ENCODE results near the gene WHRN.

The WHRN gene

DNA sequence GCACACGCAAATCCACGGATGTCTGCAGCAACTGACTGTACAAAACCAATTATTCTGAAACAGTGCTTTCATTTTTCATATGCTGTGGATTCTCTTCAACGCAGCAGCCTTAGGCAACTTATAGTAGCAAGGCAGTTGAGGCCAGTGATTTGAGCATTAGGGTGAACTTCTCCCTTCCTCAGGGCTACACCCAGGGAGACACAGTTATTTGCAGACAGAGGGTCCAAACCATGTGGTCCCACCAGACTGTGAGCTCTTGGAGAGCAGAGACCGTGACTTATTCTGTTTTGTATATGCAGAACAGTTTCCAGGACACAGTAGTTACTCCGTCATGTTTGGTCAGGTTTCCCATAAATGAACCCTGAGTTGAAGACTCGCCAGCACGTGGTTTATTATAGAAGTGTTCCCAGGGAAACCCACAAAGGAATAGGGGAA lies 19.0 kb upstream of the WHRN start:
- Mint-ChIP-seq H3K4me3 (no peak overlapping the region), H3K4me1 (no peaks in the 10 kb centered on the region), H3K27ac (no peak overlapping the region), H3K36me3 (ENCODE audit: low read depth) (no peaks in the 10 kb centered on the region), H3K27me3 (peaks cover 10% of the 10 kb centered on the region), H3K9me3 (no peaks in the 10 kb centered on the region)
- DNase-seq (no peak), ATAC-seq (no peak)

DNA sequence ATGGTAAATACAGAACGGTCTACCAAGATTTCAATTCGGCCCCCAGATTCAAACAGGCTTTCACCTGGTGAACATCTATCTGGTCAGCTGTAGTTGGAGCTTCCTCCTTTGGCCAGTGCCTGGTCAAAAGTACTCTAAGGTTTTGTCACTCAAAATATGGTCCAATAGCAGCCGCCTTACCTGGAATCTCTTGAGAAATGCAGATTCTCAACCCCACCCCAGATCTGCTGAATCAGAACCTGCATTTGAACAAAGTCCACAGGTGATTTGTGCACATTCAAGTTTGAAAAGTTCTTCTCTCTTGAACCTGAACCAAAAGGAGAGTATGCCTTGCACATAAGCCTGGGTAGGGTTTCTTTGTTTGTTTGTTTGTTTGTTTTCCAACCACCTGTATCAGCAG lies 17.6 kb upstream of the WHRN start:
- no peaks in the 10 kb centered on the region for H3K36me3 Mint-ChIP-seq (ENCODE audit: low read depth)
- H3K27me3 Mint-ChIP-seq: peaks cover 10% of the 10 kb centered on the region
- ATAC-seq (no peak), DNase-seq (no peak)
- H3K27ac Mint-ChIP-seq: no peak overlapping the region
- no peak overlapping the region for H3K4me3 Mint-ChIP-seq
- H3K4me1 Mint-ChIP-seq: peaks cover 4% of the 10 kb centered on the region
- H3K9me3 Mint-ChIP-seq: no peaks in the 10 kb centered on the region

DNA sequence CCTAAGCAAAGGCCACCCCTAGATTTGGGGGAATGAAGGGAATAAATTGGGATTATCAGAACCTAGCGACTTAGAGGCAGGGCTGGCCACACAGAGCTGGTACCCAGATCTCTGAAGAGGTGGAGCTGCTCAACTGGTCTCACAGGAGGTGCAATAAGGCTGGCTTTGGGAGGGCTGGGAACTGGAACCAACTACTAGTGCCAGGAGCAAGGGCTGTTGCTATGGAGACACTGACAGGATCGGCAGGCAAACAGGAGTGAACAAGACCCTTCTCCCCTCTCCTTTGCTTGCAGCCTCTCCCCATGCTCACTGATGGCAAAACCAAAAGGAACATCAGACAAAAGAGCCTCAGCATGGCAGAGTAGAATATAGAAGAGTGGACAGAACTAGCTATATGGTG lies 17.0 kb upstream of the WHRN start:
- H3K4me1 Mint-ChIP-seq: peaks cover 4% of the 10 kb centered on the region
- no peak overlapping the region for H3K4me3 Mint-ChIP-seq
- ATAC-seq (no peak), DNase-seq (no peak)
- H3K9me3 Mint-ChIP-seq: no peaks in the 10 kb centered on the region
- H3K36me3 Mint-ChIP-seq (ENCODE audit: low read depth): no peaks in the 10 kb centered on the region
- H3K27ac Mint-ChIP-seq: no peak overlapping the region
- H3K27me3 Mint-ChIP-seq: peaks cover 10% of the 10 kb centered on the region

DNA sequence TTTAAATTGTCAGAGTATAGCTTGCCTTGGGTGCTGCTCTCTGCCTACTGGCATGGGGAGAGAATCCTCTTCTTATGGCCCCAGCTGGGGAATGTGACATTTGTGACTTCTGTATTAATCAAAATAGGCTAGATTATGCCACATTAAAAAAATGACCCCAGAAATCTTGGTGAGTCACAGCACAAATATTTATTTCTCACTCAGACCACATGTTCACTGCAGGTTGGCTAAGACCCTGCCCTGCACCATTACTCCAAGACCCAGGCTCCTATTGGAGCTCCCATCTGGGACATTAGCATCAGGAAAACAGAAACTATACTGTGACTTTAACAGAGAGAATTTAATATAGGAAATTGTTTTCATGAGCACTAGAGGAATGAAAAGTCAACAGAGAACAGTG lies 16.6 kb upstream of the WHRN start:
- H3K4me1 Mint-ChIP-seq: peaks cover 4% of the 10 kb centered on the region
- H3K4me3 Mint-ChIP-seq: no peak overlapping the region
- no peaks in the 10 kb centered on the region for H3K9me3 Mint-ChIP-seq
- peaks cover 11% of the 10 kb centered on the region for H3K27me3 Mint-ChIP-seq
- DNase-seq: no peak
- H3K36me3 Mint-ChIP-seq (ENCODE audit: low read depth): no peaks in the 10 kb centered on the region
- no peak overlapping the region for H3K27ac Mint-ChIP-seq
- ATAC-seq: no peak

DNA sequence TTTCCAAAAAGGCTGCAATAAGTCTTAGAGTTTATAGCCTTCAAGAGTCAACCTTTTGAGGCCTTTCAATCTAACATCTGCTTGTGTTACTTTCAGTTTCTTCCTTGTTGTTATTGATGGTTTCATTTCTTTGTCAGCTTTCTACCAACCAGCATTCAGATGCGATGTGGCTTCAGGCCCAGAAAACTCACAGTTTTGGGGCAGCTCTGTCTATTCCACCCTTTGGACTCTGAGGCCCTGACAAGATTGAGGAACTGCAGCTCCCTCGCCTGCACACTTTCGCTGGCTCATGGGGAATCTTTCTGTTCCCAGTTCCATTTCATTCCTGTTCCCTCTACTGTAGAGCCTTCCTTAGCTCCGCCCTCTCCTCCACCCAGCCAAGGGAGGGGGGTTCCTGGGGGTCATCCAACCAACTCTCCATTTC lies 13.3 kb upstream of the WHRN start:
- Mint-ChIP-seq H3K4me1 (peaks cover 11% of the 10 kb centered on the region), H3K9me3 (no peaks in the 10 kb centered on the region), H3K27ac (no peak overlapping the region), H3K4me3 (no peak overlapping the region), H3K27me3 (peaks cover 8% of the 10 kb centered on the region), H3K36me3 (ENCODE audit: low read depth) (no peaks in the 10 kb centered on the region)
- DNase-seq (no peak), ATAC-seq (no peak)

DNA sequence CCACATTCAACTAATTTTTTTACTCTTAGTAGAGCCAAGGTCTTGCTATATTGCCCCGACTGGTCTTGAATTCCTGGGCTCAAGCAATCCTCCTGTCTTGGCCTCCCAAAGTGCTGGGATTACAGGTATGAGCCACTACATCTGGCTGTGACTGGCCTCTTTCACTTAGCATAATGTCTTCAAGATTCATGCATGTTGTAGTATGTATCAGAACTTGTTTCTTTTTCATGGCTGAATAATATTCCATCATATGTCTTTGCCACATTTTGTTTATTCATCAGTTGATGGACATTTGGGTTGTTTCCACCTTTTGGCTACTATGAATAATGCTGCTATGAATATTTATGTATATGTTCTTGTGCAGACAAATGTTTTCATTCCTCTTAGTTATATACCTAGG lies 12.8 kb upstream of the WHRN start:
- Mint-ChIP-seq H3K36me3 (ENCODE audit: low read depth) (no peaks in the 10 kb centered on the region), H3K9me3 (no peaks in the 10 kb centered on the region), H3K4me1 (peaks cover 16% of the 10 kb centered on the region), H3K4me3 (no peak overlapping the region), H3K27ac (no peak overlapping the region), H3K27me3 (peaks cover 6% of the 10 kb centered on the region)
- DNase-seq: no peak
- no peak for ATAC-seq

DNA sequence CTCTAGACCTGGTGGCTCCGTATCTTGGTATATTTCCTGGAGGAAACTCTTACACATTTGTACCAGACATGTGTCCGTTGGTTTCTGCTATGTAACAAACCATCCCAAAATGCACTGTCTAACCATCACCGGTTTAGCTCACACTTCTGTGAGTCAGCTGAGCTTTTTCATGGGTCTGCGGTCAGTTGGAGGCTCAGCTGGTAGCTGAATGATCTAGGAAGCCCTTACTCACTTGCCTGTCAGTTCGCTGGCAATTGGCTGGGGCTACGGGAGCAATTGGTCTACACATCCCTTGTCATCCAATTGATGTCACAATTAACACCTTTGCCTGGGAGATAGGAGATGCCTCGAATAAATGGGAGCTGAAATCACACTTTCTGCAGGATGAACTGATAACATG lies 11.6 kb upstream of the WHRN start:
- Mint-ChIP-seq H3K4me1 (peaks cover 24% of the 10 kb centered on the region), H3K36me3 (ENCODE audit: low read depth) (no peaks in the 10 kb centered on the region), H3K27me3 (peaks cover 5% of the 10 kb centered on the region), H3K27ac (no peak overlapping the region), H3K9me3 (no peaks in the 10 kb centered on the region), H3K4me3 (no peak overlapping the region)
- no peak for DNase-seq
- peak; percentile 47 for ATAC-seq

DNA sequence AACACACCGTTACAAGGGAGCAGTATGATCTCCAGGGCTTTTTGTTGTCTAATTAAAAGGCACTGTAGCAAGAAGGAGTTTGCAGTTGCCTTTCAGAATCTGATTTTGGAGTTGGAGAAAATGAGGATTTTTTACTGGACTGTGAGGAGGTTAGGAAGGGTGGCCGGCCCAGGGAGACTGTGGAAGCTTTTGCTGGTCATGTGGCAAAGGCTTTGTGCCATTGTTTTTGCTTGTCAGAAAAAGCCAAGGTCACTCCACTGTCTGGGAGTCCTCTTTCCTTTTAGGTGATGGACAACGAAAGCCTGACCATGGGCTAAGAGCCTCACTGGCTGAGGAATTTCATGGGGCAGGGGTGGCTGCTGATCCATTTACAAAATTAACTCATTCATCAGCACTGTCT lies 10.3 kb upstream of the WHRN start:
- H3K4me3 Mint-ChIP-seq: no peak overlapping the region
- no peak for ATAC-seq
- no peaks in the 10 kb centered on the region for H3K9me3 Mint-ChIP-seq
- DNase-seq: no peak
- H3K36me3 Mint-ChIP-seq (ENCODE audit: low read depth): no peaks in the 10 kb centered on the region
- H3K27ac Mint-ChIP-seq: no peak overlapping the region
- peaks cover 9% of the 10 kb centered on the region for H3K27me3 Mint-ChIP-seq
- H3K4me1 Mint-ChIP-seq: peaks cover 24% of the 10 kb centered on the region

DNA sequence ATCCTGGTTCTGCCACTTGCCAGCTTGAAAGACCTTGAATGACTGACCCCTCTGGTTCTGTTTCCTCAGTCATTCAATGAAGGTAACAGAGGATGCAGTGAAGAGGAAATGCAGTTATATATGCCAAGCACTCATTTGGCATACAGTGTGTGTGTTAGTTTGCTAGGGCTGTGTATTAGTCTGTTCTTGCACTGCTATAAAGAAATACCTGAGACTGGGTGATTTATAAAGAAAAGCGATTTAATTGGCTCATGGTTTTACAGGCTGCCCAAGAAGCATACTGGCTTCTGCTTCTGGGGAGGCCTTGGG lies 8.6 kb upstream of the WHRN start:
- Mint-ChIP-seq H3K36me3 (ENCODE audit: low read depth) (no peaks in the 10 kb centered on the region), H3K4me3 (no peak overlapping the region)
- ATAC-seq: no peak

DNA sequence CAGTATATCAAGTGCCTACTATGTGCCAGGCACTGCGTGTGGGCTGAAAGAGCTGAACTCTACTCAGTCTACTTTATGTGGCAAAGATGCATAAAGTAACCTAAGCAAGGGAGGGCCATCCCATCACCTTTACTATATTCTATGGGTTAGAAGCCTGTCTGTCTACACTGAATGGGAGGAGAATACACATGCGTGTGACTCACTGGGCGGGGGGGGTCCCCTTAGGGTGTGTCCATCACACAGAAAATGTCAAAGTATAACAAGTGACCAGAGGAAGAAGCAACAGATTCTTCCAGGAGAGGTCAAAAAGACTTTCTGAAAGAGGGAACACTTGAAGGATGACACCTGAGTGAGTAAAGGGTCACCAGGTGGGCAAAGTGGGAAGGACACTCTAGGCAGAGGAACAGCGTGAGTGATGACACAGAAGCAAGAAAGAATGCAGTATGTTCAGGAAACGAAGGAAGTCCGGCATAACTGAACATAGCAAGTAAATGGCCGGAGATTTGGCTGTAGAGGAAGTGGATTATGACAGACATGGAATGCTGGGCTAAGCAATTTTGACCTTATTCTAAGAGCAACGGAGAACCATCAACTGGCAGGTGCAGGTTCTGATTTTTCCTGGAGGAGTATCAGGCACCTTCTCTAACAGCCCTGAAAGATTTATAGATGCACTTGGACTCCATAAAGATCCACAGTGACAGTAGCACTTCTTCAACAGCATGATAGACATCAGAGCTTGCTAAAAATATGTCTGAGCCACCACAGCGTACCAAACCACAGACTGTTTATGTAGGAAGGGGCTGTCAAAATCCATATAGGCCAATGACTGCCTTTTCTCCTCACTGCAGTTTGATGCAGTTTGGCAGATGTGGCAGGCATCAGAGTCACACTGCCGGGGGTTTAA lies 8.0 kb upstream of the WHRN start:
- peaks cover 20% of the 10 kb centered on the region for H3K4me1 Mint-ChIP-seq
- DNase-seq (no peak), ATAC-seq (peak; percentile 31)
- H3K27me3 Mint-ChIP-seq: peaks cover 10% of the 10 kb centered on the region
- H3K9me3 Mint-ChIP-seq: no peaks in the 10 kb centered on the region
- no peak overlapping the region for H3K4me3 Mint-ChIP-seq
- H3K27ac Mint-ChIP-seq: no peak overlapping the region
- no peaks in the 10 kb centered on the region for H3K36me3 Mint-ChIP-seq (ENCODE audit: low read depth)

More for the DNA sequence above, 8.6 kb upstream of the WHRN start:
- H3K9me3 Mint-ChIP-seq: no peaks in the 10 kb centered on the region
- no peak for DNase-seq
- peaks cover 10% of the 10 kb centered on the region for H3K27me3 Mint-ChIP-seq
- no peak overlapping the region for H3K27ac Mint-ChIP-seq
- peaks cover 24% of the 10 kb centered on the region for H3K4me1 Mint-ChIP-seq

DNA sequence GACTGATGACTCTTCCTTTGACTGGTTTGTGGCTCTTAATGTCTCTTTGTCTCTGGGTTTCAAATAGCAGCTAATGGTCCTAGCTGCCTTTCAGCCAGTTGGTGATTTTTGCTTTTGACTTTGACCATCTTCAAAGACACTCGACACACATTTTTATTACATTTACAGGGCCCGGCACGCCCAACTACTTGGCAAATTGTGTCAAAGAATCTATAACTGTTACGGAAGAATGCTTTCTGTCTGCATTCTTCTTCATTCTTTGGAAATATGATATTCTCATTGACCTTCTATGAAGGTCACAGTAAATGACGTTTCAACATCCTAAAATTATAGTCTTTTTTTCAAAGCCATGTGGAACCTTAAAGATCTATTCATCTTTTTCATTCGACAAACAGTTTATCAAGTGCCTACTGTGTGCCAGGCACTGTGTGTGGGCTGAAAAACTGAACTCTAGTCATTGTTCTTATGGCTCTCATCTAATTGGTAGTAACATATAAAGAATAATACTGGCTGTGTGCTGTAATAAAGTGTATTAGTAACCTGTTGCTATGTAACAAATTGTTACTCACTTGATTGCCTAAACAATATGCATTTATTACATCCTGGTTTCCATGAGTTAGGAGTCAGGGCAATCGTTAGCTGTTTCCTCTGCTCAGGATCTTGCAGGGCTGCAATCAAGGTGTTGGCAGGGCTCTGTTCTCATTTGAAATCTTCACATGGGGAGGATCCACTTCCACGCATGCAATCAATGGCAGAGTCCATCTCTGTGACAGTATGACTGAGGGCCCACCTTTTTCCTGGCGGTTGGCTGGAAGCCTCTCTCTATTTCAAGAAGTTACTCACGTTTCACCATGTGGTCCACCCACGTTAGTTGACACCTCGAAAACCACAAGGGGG lies 7.0 kb upstream of the WHRN start:
- Mint-ChIP-seq H3K27ac (no peak overlapping the region), H3K36me3 (ENCODE audit: low read depth) (no peaks in the 10 kb centered on the region), H3K9me3 (no peaks in the 10 kb centered on the region), H3K27me3 (peaks cover 13% of the 10 kb centered on the region), H3K4me3 (no peak overlapping the region), H3K4me1 (peaks cover 20% of the 10 kb centered on the region)
- ATAC-seq (no peak), DNase-seq (no peak)

DNA sequence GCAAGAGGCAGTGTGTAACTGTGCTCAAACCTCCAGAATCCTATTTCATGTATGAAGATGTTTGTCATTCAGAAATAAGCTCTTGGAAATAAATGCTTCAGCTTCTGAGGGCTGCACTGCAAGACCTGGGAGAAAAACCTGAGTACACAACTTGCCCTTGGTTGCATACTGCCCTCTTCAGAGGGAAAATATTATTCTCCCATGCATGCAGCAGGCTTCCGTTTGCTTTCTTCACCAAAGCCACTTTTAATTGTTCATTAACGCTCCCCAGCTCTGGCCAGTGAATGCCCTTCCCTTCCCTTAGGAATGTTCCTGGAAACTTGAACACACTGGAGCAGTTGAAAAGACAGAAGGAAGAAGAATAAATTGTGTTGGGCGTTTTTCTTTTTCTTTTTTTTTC lies 2.5 kb upstream of the WHRN start:
- H3K9me3 Mint-ChIP-seq: no peaks in the 10 kb centered on the region
- H3K4me3 Mint-ChIP-seq: no peak overlapping the region
- no peaks in the 10 kb centered on the region for H3K36me3 Mint-ChIP-seq (ENCODE audit: low read depth)
- no peak overlapping the region for H3K27ac Mint-ChIP-seq
- H3K27me3 Mint-ChIP-seq: peaks cover 22% of the 10 kb centered on the region
- ATAC-seq (no peak), DNase-seq (no peak)
- peaks cover 29% of the 10 kb centered on the region for H3K4me1 Mint-ChIP-seq

DNA sequence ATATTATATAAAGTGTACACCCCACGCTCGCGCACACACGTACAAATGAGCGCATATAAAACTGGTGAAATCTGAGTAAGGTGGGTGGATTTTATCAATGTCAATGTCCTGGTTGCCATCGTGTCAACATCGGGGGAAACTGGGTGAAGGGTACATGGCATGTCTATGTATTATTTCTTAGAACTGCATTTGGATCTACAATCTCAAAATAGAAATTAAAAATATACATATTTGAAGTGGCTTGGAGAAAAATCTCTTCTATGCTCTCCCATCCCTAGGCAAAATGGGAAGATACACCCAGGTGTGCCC lies 763 bp upstream of the WHRN start:
- Mint-ChIP-seq H3K27me3 (peaks cover 18% of the 10 kb centered on the region), H3K9me3 (no peaks in the 10 kb centered on the region), H3K27ac (peak overlapping the region; percentile 42), H3K36me3 (ENCODE audit: low read depth) (no peaks in the 10 kb centered on the region), H3K4me3 (peak overlapping the region; percentile 80), H3K4me1 (peaks cover 36% of the 10 kb centered on the region)
- DNase-seq: no peak
- no peak for ATAC-seq

DNA sequence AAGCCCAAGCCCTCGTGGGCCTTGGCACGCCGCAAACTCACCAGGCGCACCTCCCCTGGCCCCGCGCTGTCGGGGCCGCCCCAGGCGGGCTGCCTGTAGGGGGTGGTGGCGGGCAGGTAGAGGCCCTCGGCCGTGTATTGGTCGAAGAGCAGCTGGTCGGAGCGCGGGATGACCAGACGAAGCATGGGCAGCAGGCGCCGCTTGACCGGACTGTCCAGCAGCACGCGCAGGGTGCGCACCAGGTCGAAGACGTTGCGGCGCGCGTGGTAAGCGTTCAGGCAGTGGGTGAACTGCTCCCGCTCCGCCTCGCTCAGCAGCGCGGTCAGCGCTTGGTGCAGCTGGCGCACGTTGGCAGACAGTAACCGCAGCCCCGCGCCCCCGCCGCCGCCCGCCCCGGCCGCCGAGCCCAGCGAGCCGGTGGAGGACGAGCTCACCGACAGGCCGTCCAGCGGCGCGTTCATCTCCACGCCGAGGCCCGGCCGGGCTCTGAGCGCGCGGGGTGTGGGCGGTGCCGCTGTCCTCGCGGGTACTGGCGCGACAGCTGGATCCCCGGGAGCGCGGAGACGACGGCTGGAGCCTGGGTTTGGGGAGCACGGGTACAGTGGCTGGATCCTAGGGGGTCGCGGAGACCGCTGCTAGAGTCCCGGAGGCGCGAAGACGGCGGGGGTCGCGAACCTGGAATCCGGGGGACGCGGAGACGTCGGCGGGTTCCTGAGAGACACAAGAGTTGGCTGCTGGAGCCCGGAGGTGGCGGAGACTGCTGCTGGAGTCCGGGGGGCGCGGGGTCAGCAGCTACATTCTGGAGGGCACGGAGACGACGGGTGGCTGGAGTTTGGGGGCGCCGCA lies 709 bp downstream of the WHRN start:
- H3K4me1 Mint-ChIP-seq: peaks cover 36% of the 10 kb centered on the region

More for the DNA sequence above, 709 bp downstream of the WHRN start:
- DNase-seq (peak; percentile 37), ATAC-seq (peak; percentile 16)
- H3K27ac Mint-ChIP-seq: no peak overlapping the region
- H3K27me3 Mint-ChIP-seq: peaks cover 17% of the 10 kb centered on the region
- no peaks in the 10 kb centered on the region for H3K36me3 Mint-ChIP-seq (ENCODE audit: low read depth)
- peak overlapping the region; percentile 80 for H3K4me3 Mint-ChIP-seq
- H3K9me3 Mint-ChIP-seq: no peaks in the 10 kb centered on the region
